Panc1 (cell line): ENCODE measurements around the gene SSTR5.

Source experiments
- CTCF ChIP-seq: fragments of 450-650 bp; IDR thresholded peaks from 2 replicates; pipeline ENCODE4 v1.5.1; 2017; ENCODE audit warnings: mild to moderate bottlenecking
- POLR2AphosphoS5 ChIP-seq: IDR thresholded peaks from 2 replicates; pipeline ENCODE4 v1.6.1; 2012; ENCODE audit warnings: mild to moderate bottlenecking, low read depth, low read length, moderate library complexity
- SIN3A ChIP-seq: IDR thresholded peaks from 2 replicates; pipeline ENCODE4 v1.6.1; 2012; ENCODE audit warnings: low read depth, mild to moderate bottlenecking, low read length, moderate library complexity, borderline replicate concordance; ENCODE audit not compliant: insufficient read depth
- TCF7L2 ChIP-seq: IDR thresholded peaks from 2 replicates; pipeline ENCODE4 v1.6.1; 2011; ENCODE audit warnings: mild to moderate bottlenecking, low read depth, low read length, inconsistent platforms
- TF ChIP-seq, protein P1 (sequence below), 2 experiments: IDR thresholded peaks; 2 replicates each; pipeline ENCODE4 v1.6.1; 2011 to 2012; ENCODE audit warnings: low read depth in 2 of 2, control low read depth in 1 of 2, low read length in 1 of 2, mild to moderate bottlenecking in 1 of 2, moderate library complexity in 1 of 2; ENCODE audit not compliant: insufficient read depth in 1 of 2

- TF ChIP-seq CTCF, result no peak
- no peak for TF ChIP-seq POLR2AphosphoS5
- TF ChIP-seq, protein P1, sequence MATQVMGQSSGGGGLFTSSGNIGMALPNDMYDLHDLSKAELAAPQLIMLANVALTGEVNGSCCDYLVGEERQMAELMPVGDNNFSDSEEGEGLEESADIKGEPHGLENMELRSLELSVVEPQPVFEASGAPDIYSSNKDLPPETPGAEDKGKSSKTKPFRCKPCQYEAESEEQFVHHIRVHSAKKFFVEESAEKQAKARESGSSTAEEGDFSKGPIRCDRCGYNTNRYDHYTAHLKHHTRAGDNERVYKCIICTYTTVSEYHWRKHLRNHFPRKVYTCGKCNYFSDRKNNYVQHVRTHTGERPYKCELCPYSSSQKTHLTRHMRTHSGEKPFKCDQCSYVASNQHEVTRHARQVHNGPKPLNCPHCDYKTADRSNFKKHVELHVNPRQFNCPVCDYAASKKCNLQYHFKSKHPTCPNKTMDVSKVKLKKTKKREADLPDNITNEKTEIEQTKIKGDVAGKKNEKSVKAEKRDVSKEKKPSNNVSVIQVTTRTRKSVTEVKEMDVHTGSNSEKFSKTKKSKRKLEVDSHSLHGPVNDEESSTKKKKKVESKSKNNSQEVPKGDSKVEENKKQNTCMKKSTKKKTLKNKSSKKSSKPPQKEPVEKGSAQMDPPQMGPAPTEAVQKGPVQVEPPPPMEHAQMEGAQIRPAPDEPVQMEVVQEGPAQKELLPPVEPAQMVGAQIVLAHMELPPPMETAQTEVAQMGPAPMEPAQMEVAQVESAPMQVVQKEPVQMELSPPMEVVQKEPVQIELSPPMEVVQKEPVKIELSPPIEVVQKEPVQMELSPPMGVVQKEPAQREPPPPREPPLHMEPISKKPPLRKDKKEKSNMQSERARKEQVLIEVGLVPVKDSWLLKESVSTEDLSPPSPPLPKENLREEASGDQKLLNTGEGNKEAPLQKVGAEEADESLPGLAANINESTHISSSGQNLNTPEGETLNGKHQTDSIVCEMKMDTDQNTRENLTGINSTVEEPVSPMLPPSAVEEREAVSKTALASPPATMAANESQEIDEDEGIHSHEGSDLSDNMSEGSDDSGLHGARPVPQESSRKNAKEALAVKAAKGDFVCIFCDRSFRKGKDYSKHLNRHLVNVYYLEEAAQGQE (IDR thresholded peaks at IDR 0.05; ENCODE audit: insufficient read depth in 1 of 2, low read depth in 2 of 2, low read length in 1 of 2), result no peak
- no peak for TF ChIP-seq TCF7L2
- TF ChIP-seq SIN3A, result no peak
Observed at GRCh38 chr16:1053121-1053521, 19.4 kb upstream of the SSTR5 start.
